ENCODE data around the gene LETMD1.
A peak's percentile ranks its signal among the peaks of the same experiment; 100 is the strongest.

- TF ChIP-seq POLR2A (IDR thresholded peaks at IDR 0.05) (peak; percentile 90), CTCF (IDR thresholded peaks at IDR 0.05) (peak; percentile 89 to 96 (median 93))
These were observed at the start of gene LETMD1 for GRCh38 chr12:51047655-51048540.

Data from right lobe of liver (tissue), 4 donors.